Stimulated activated CD4-positive, alpha-beta T cell treated with anti-CD3 and anti-CD28 coated beads, Interleukin-12 subunit alpha, Interleukin-12 subunit beta, amount 100 ng/mL, for 24 hours (primary cell): Measurements from ENCODE around the gene PAPOLG.

Experiments used
- DNase-seq, 2 experiments: peaks; one replicate each; pipeline ENCODE4 v3.0.0-alpha.2; 2020; ENCODE audit warnings: low read depth in 2 of 2

Gene PAPOLG

GRCh38 chr2:60756097-60757087, at the start of gene PAPOLG:
PAPOLG (plus strand) TSS chr2:60756268; CDS start chr2:60756479, 211 bp downstream.
- DNase-seq: peak; percentile 92 to 99

GRCh38 chr2:60707750-60708371, 48.2 kb upstream of the PAPOLG start:
- DNase-seq: no peak

- DNase-seq: no peak
These were observed 47.3 kb upstream of the PAPOLG start for GRCh38 chr2:60708630-60709320.

GRCh38 chr2:60710707-60711106, 45.4 kb upstream of the PAPOLG start:
- DNase-seq: no peak

- DNase-seq: no peak
These were observed 40.5 kb upstream of the PAPOLG start for GRCh38 chr2:60715561-60715960.

- DNase-seq: no peak
These were observed 38.4 kb upstream of the PAPOLG start for GRCh38 chr2:60717691-60718090.

- DNase-seq: no peak
These were observed 36.7 kb upstream of the PAPOLG start for GRCh38 chr2:60719331-60719730.

- DNase-seq: no peak
These were observed 30.6 kb upstream of the PAPOLG start for GRCh38 chr2:60725466-60725865.

GRCh38 chr2:60728855-60729254, 27.2 kb upstream of the PAPOLG start:
- DNase-seq: no peak

GRCh38 chr2:60735496-60736250, 20.4 kb upstream of the PAPOLG start:
- no peak for DNase-seq

- no peak for DNase-seq
These were observed 17.4 kb upstream of the PAPOLG start for GRCh38 chr2:60738679-60739078.

- DNase-seq: no peak
These were observed 16.9 kb upstream of the PAPOLG start for GRCh38 chr2:60739156-60739555.

- DNase-seq: no peak
These were observed 14.5 kb upstream of the PAPOLG start for GRCh38 chr2:60741576-60741975.

GRCh38 chr2:60742419-60742818, 13.6 kb upstream of the PAPOLG start:
- no peak for DNase-seq

GRCh38 chr2:60745330-60745729, 10.7 kb upstream of the PAPOLG start:
- DNase-seq: no peak

- no peak for DNase-seq
These were observed 10.3 kb upstream of the PAPOLG start for GRCh38 chr2:60745761-60746160.

- no peak for DNase-seq
These were observed 9.8 kb upstream of the PAPOLG start for GRCh38 chr2:60746318-60746717.

- DNase-seq: no peak
These were observed 3.6 kb downstream of the PAPOLG start for GRCh38 chr2:60759654-60760053.

GRCh38 chr2:60764736-60765534, 8.9 kb downstream of the PAPOLG start:
- DNase-seq: no peak

GRCh38 chr2:60766283-60766682, 10.2 kb downstream of the PAPOLG start:
- no peak for DNase-seq

- DNase-seq: no peak
These were observed 15.4 kb downstream of the PAPOLG start for GRCh38 chr2:60771508-60771907.
